ENCODE data around the gene KRTAP4-4.
"Not testable (repeated sequence)": the region's sequence is repeated elsewhere in the genome, so short reads cannot be mapped to it uniquely, and the experiment has no call there.

GRCh38 chr17:41123292-41123990, 37.1 kb downstream of the KRTAP4-4 start:
- TF ChIP-seq ARNTL (CRISPR knock-in tag; IDR thresholded peaks at IDR 0.05; ENCODE audit: borderline replicate concordance, low read depth); ZFP30 (CRISPR knock-in tag; IDR thresholded peaks at IDR 0.05); CSRNP3 (CRISPR knock-in tag; IDR thresholded peaks at IDR 0.05); SNAI2 (CRISPR knock-in tag; IDR thresholded peaks at IDR 0.05); RARB (CRISPR knock-in tag; IDR thresholded peaks at IDR 0.05); OSR1 (CRISPR knock-in tag; IDR thresholded peaks at IDR 0.05); ISL1 (CRISPR knock-in tag; IDR thresholded peaks at IDR 0.05); BACH2 (CRISPR knock-in tag; IDR thresholded peaks at IDR 0.05; ENCODE audit: borderline replicate concordance); CSDC2 (CRISPR knock-in tag; IDR thresholded peaks at IDR 0.05); ZFP3 (CRISPR knock-in tag; IDR thresholded peaks at IDR 0.05); PPARA (CRISPR knock-in tag; IDR thresholded peaks at IDR 0.05; ENCODE audit: borderline replicate concordance): not testable (repeated sequence)
- TF ChIP-seq, protein P1, sequence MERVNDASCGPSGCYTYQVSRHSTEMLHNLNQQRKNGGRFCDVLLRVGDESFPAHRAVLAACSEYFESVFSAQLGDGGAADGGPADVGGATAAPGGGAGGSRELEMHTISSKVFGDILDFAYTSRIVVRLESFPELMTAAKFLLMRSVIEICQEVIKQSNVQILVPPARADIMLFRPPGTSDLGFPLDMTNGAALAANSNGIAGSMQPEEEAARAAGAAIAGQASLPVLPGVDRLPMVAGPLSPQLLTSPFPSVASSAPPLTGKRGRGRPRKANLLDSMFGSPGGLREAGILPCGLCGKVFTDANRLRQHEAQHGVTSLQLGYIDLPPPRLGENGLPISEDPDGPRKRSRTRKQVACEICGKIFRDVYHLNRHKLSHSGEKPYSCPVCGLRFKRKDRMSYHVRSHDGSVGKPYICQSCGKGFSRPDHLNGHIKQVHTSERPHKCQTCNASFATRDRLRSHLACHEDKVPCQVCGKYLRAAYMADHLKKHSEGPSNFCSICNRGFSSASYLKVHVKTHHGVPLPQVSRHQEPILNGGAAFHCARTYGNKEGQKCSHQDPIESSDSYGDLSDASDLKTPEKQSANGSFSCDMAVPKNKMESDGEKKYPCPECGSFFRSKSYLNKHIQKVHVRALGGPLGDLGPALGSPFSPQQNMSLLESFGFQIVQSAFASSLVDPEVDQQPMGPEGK (CRISPR knock-in tag; IDR thresholded peaks at IDR 0.05; ENCODE audit: borderline replicate concordance) = not testable (repeated sequence)
- TF ChIP-seq, protein P2, sequence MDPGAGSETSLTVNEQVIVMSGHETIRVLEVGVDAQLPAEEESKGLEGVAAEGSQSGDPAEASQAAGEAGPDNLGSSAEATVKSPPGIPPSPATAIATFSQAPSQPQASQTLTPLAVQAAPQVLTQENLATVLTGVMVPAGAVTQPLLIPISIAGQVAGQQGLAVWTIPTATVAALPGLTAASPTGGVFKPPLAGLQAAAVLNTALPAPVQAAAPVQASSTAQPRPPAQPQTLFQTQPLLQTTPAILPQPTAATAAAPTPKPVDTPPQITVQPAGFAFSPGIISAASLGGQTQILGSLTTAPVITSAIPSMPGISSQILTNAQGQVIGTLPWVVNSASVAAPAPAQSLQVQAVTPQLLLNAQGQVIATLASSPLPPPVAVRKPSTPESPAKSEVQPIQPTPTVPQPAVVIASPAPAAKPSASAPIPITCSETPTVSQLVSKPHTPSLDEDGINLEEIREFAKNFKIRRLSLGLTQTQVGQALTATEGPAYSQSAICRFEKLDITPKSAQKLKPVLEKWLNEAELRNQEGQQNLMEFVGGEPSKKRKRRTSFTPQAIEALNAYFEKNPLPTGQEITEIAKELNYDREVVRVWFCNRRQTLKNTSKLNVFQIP (CRISPR knock-in tag; IDR thresholded peaks at IDR 0.05; ENCODE audit: borderline replicate concordance, low read depth) = not testable (repeated sequence)

Measured in SK-N-SH treated with all-trans-retinoic acid at 6 μM for 48 hours (cell line).